HepG2 (cell line): ENCODE data around the gene IFNL2. TPM values are rescaled to one million over a fixed set of nuclear protein-coding genes. Genes with fewer than 3 reads are reported as not detected.

ENCODE experiments used
- ATAC-seq: fragments of 200-7000 bp; cut with Tn5 transposase; 3 replicates; pipeline ENCODE4 v1.9.1; 2020; ENCODE audit warnings: mild to moderate bottlenecking, moderate library complexity
- BruUV-seq: library from RNA; stranded (reverse); fragments of 400-500 nt; replicated peaks from 2 replicates; lab custom pipeline; 2021; lab: Mats Ljungman, UMichigan
- CTCF ChIA-PET: fragments of 300-600 bp; formaldehyde crosslinking; extraction: SDS; loops from one replicate; lab custom pipeline; 2021; ENCODE audit warnings: low total read pairs, inconsistent platforms, low intra/inter-chr PET ratio; lab: Yijun Ruan, JAX
- POLR2A ChIA-PET: fragments of 350-600 bp; sonication (Branson Sonifier 250); formaldehyde crosslinking; loops from one replicate; lab custom pipeline; 2020; ENCODE audit warnings: antibody characterized with exemption, inconsistent platforms; lab: Yijun Ruan, JAX
- DNase-seq: peaks from one replicate; pipeline ENCODE4 v3.0.0-alpha.2; 2015; ENCODE audit warnings: low spot score
- FAIRE-seq: peaks from 3 replicates; lab custom pipeline; 2011; peaks lifted over from hg19 to GRCh38; lab: Jason Lieb, UNC
- H2AFZ ChIP-seq: one replicate; pipeline ENCODE4 v1.6.1; 2011; ENCODE audit warnings: low read length, inconsistent platforms
- H3K27ac ChIP-seq: fragments of 300-600 bp; 3 replicates; pipeline ENCODE4 v1.8.0; 2011; ENCODE audit warnings: mixed run types, mild to moderate bottlenecking, mixed read lengths, low read length, inconsistent platforms; ENCODE audit not compliant: insufficient read depth; ENCODE audit errors: extremely low read length
- H3K27me3 ChIP-seq, 2 experiments: fragments of 200-600 bp in 1 of 2; 2 replicates in 1 of 2; 3 replicates in 1 of 2; pipeline versions ENCODE4 v1.6.0 to v1.8.0; 2011; ENCODE audit warnings: low read length in 2 of 2, mild to moderate bottlenecking in 2 of 2, moderate library complexity in 2 of 2, inconsistent platforms in 1 of 2; ENCODE audit not compliant: insufficient read depth in 2 of 2, control insufficient read depth in 1 of 2
- H3K36me3 ChIP-seq, 2 experiments: fragments of 200-600 bp in 1 of 2; replicated peaks in 1 of 2; 2 replicates in 1 of 2; 3 replicates in 1 of 2; pipeline versions ENCODE4 v1.5.1 to v1.8.0; 2011; ENCODE audit warnings: low read length in 2 of 2, inconsistent platforms in 1 of 2; ENCODE audit not compliant: insufficient read depth in 2 of 2, control insufficient read depth in 1 of 2
- H3K4me1 ChIP-seq: 2 replicates; pipeline ENCODE4 v1.5.1; 2012; ENCODE audit warnings: low read length, inconsistent platforms; ENCODE audit not compliant: insufficient read depth
- H3K4me2 ChIP-seq: 2 replicates; pipeline ENCODE4 v1.6.0; 2011; ENCODE audit warnings: low read depth, low read length, inconsistent platforms
- H3K4me3 ChIP-seq, 3 experiments: fragments of 200-600 bp in 1 of 3; sonication (generic), shearing (Covaris generic) in 1 of 3; replicated peaks in 1 of 3; 2 replicates each; pipeline ENCODE4 v1.5.1; 2011 to 2016; ENCODE audit warnings: low read length in 3 of 3, inconsistent platforms in 2 of 3, low read depth in 2 of 3, mild to moderate bottlenecking in 2 of 3, control low read depth in 1 of 3, mixed read lengths in 1 of 3; ENCODE audit not compliant: insufficient read depth in 1 of 3
- H3K79me2 ChIP-seq: one replicate; pipeline ENCODE4 v1.6.1; 2011; ENCODE audit warnings: low read length, inconsistent platforms; ENCODE audit not compliant: insufficient read depth
- H3K9ac ChIP-seq: 2 replicates; pipeline ENCODE4 v1.6.0; 2011; ENCODE audit warnings: mild to moderate bottlenecking, low read depth, low read length, inconsistent platforms; ENCODE audit not compliant: insufficient read depth
- H3K9me3 ChIP-seq: 2 replicates; pipeline ENCODE4 v1.5.1; 2012; ENCODE audit warnings: mild to moderate bottlenecking, low read length
- H4K20me1 ChIP-seq: 2 replicates; pipeline ENCODE4 v1.6.0; 2011; ENCODE audit warnings: inconsistent platforms, mild to moderate bottlenecking, low read length, moderate library complexity; ENCODE audit not compliant: insufficient read depth
- AKAP8 ChIP-seq: sonication (generic); formaldehyde crosslinking; IDR thresholded peaks from 2 replicates; pipeline ENCODE4 v1.5.1; 2020; ENCODE audit warnings: mild to moderate bottlenecking, missing genetic modification reagents
- ARNT ChIP-seq: fragments of 450-650 bp; IDR thresholded peaks from 2 replicates; pipeline ENCODE4 v1.6.1; 2017
- FOXP4 ChIP-seq: sonication (generic); formaldehyde crosslinking; IDR thresholded peaks from 2 replicates; pipeline ENCODE4 v1.4.0; 2020; ENCODE audit warnings: missing genetic modification reagents
- HINFP ChIP-seq: sonication (generic); formaldehyde crosslinking; IDR thresholded peaks from 2 replicates; pipeline ENCODE4 v1.4.0; 2020; ENCODE audit warnings: low read depth, mild to moderate bottlenecking, missing genetic modification reagents
- MAFF ChIP-seq: IDR thresholded peaks from 2 replicates; pipeline ENCODE4 v1.6.1; 2011; ENCODE audit warnings: low read depth, low read length, improper control_type of control experiment
- MIXL1 ChIP-seq: IDR thresholded peaks from 2 replicates; pipeline ENCODE4 v1.6.1; 2016
- MYNN ChIP-seq: sonication (generic); formaldehyde crosslinking; IDR thresholded peaks from 2 replicates; pipeline ENCODE4 v1.4.0; 2020; ENCODE audit warnings: mild to moderate bottlenecking, low read depth, missing genetic modification reagents
- PCBP1 ChIP-seq: fragments of 200-400 bp; formaldehyde crosslinking; IDR thresholded peaks from 2 replicates; pipeline ENCODE4 v1.6.1; 2017; ENCODE audit warnings: mild to moderate bottlenecking, low read depth, low read length, borderline replicate concordance
- RORA ChIP-seq: sonication (generic); formaldehyde crosslinking; IDR thresholded peaks from 2 replicates; pipeline ENCODE4 v1.5.0; 2020; ENCODE audit warnings: mild to moderate bottlenecking, missing genetic modification reagents, moderate library complexity
- SOX6 ChIP-seq, 2 experiments: fragments of 450-650 bp in 1 of 2; sonication (generic) in 1 of 2; formaldehyde crosslinking in 1 of 2; IDR thresholded peaks; 2 replicates each; pipeline versions ENCODE4 v1.4.0 to v1.6.1; 2017 to 2020; ENCODE audit warnings: antibody characterized with exemption in 1 of 2, mild to moderate bottlenecking in 1 of 2, missing genetic modification reagents in 1 of 2
- TERF1 ChIP-seq: sonication (generic); formaldehyde crosslinking; IDR thresholded peaks from 2 replicates; pipeline ENCODE4 v1.8.0; 2022; ENCODE audit warnings: mild to moderate bottlenecking, missing genetic modification reagents, moderate library complexity
- ZBTB21 ChIP-seq: sonication (generic); formaldehyde crosslinking; IDR thresholded peaks from 2 replicates; pipeline ENCODE4 v1.4.0; 2020; ENCODE audit warnings: missing genetic modification reagents
- ZBTB38 ChIP-seq: sonication (generic); formaldehyde crosslinking; IDR thresholded peaks from 2 replicates; pipeline ENCODE4 v1.5.1; 2020; ENCODE audit warnings: mild to moderate bottlenecking, missing genetic modification reagents
- ZNF546 ChIP-seq: sonication (generic); formaldehyde crosslinking; conservative IDR thresholded peaks from 2 replicates; pipeline ENCODE4 v1.8.1; 2023; ENCODE audit warnings: mild to moderate bottlenecking, missing genetic modification reagents
- ZNF576 ChIP-seq: sonication (generic); formaldehyde crosslinking; IDR thresholded peaks from 2 replicates; pipeline ENCODE4 v1.4.0; 2020; ENCODE audit warnings: mild to moderate bottlenecking, missing genetic modification reagents
- ZSCAN21 ChIP-seq: sonication (generic); formaldehyde crosslinking; IDR thresholded peaks from 2 replicates; pipeline ENCODE4 v1.8.0; 2022; ENCODE audit warnings: mild to moderate bottlenecking, missing genetic modification reagents, moderate library complexity, borderline replicate concordance
- WGBS: methylation state at CpG from one replicate; pipeline ENCODE4 v1.1.6; 2017; ENCODE audit warnings: low lambda C conversion rate; 5-methylcytosine and 5-hydroxymethylcytosine counted together
- in situ Hi-C: cut with HindIII; loops from 2 replicates; pipeline ENCODE4 v1.10.0; 2017; ENCODE audit warnings: low pct_unique_long_range_greater_than_20kb; ENCODE audit not compliant: extremely low pct_ligation_motif_present
- intact Hi-C: fragments of 100-400 bp; cut with micrococcal nuclease; formaldehyde crosslinking; loops from one replicate; pipeline ENCODE4 v1.10.0; 2022; ENCODE audit not compliant: unreplicated experiment
- polyA plus RNA-seq, 8 experiments: library from polyadenylated mRNA; depleted of rRNA in 3 of 8; stranded (reverse) in 7 of 8; unstranded in 1 of 8; fragments of >200 nt; fragmentation: Illumina TruSeq in 4 of 8; extraction: Trizol in 4 of 8; gene quantifications; 2 replicates each; pipeline versions ENCODE4 v1.2.1 to v1.2.3, GENCODE V29; 2011 to 2016; ENCODE audit warnings: low read depth in 4 of 8, missing spikeins in 1 of 8, mixed read lengths in 1 of 8; ENCODE audit not compliant: insufficient read depth in 1 of 8
- total RNA-seq, 5 experiments: library from RNA; depleted of rRNA; stranded (reverse); fragments of >200 nt; fragmentation: Illumina TruSeq; extraction: Trizol; gene quantifications; 2 replicates each; pipeline ENCODE4 v1.2.3, GENCODE V29; 2016; ENCODE audit warnings: low read depth in 1 of 5

Gene IFNL2
- total and polyA plus RNA-seq, 2 of the 13 experiments (the other 11 are each of a cell fraction or from before 2014, with no cell fraction given): not detected

GRCh38 chr19:39296055-39296645, 28.0 kb downstream of the IFNL2 start, which contains the start of gene IFNL1:
IFNL1 (plus strand) TSS chr19:39296407; CDS start chr19:39296422, 15 bp downstream.
- ATAC-seq: no peak

More at GRCh38 chr19:39296055-39296645, 28.0 kb downstream of the IFNL2 start, which contains the start of gene IFNL1:
- no peak for TF ChIP-seq ZBTB38 (CRISPR knock-in tag)
- no peak for TF ChIP-seq ZSCAN21 (CRISPR knock-in tag)
- no peak for TF ChIP-seq ZNF576
- no peak for TF ChIP-seq MAFF
- TF ChIP-seq PCBP1: no peak
- no peak for TF ChIP-seq SOX6 (IDR thresholded peaks at IDR 0.05)
- no peak for TF ChIP-seq SOX6 (CRISPR knock-in tag; IDR thresholded peaks at IDR 0.05)
- TF ChIP-seq AKAP8 (CRISPR knock-in tag): no peak
- no peak for TF ChIP-seq TERF1 (CRISPR knock-in tag)
- no peak for TF ChIP-seq MYNN (CRISPR knock-in tag)
- TF ChIP-seq ZNF546: no peak
- no peak for TF ChIP-seq RORA
- TF ChIP-seq MIXL1 (CRISPR knock-in tag): no peak
- TF ChIP-seq ARNT: no peak
- no peak for TF ChIP-seq FOXP4
- TF ChIP-seq HINFP (CRISPR knock-in tag): no peak
- TF ChIP-seq ZBTB21: no peak
- TF ChIP-seq, all 625 proteins: peak for 0
- Histone ChIP-seq H3K27ac (no peak within 1 kb of the TSS), H3K36me3 (no peaks in the 10 kb centered on the region), H3K79me2 (no peaks in the 10 kb centered on the region), H3K27me3 (peaks cover 0 to 10% of the 10 kb centered on the region in 2 experiments; a peak in 2 of 5 replicates), H3K9ac (no peak within 1 kb of the TSS), H2AFZ (no peak within 1 kb of the TSS), H3K9me3 (no peaks in the 10 kb centered on the region), H3K4me3 (no peak within 1 kb of the TSS), H3K4me1 (no peaks in the 10 kb centered on the region), H3K4me2 (no peak within 1 kb of the TSS), H4K20me1 (no peaks in the 10 kb centered on the region)
- DNase-seq (no peak), FAIRE-seq (no peak)
- in situ Hi-C loops: no loop called here
- intact Hi-C loops: no loop called here
- BruUV-seq: no TSS peak
- whole genome bisulfite sequencing: 40% methylated on average over 10 of the region's 11 CpGs
- ChIA-PET POLR2A (no interaction called here), CTCF (no interaction called here)
